Measurements from ENCODE around the gene TRIM32.
A peak's percentile ranks its signal among the peaks of the same experiment; 100 is the strongest.

Gene TRIM32, protein sequence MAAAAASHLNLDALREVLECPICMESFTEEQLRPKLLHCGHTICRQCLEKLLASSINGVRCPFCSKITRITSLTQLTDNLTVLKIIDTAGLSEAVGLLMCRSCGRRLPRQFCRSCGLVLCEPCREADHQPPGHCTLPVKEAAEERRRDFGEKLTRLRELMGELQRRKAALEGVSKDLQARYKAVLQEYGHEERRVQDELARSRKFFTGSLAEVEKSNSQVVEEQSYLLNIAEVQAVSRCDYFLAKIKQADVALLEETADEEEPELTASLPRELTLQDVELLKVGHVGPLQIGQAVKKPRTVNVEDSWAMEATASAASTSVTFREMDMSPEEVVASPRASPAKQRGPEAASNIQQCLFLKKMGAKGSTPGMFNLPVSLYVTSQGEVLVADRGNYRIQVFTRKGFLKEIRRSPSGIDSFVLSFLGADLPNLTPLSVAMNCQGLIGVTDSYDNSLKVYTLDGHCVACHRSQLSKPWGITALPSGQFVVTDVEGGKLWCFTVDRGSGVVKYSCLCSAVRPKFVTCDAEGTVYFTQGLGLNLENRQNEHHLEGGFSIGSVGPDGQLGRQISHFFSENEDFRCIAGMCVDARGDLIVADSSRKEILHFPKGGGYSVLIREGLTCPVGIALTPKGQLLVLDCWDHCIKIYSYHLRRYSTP

DNA sequence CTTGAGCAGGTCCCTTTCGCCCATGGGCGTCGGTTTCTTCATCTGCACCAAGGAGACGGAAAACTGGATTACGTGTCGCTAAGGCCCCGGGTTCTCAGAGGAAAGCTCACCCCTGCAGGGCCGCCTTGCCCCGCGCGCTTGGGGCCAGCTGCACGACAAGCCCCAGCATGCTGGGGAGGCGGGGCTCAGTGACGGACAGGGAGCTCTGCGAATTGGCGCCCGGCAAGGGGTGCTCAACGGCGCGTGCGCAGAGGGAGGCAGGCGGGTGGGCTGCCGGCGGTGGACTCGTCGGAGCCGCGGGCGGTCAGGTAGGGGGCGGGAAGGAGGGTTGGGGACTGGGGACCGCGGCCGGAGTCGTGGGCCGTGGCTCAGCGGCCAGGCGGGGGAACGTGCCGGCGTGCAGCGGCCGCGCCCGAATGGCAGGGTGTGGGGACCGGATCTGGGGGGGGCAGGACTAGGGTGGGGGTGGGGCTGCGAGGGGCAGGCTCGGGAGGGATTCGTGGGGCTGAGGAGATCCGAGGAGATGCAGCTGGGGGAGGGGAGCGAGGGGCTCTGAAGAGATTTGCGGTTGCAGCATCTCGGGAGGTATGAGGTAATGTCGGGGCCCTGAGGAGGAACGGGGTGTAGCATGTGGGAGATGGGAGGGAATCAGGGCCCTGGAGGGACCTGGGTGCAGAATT is at the start of gene TRIM32:
Gene TRIM32 (plus strand): TSS at position 232 of the 680 bp plus-strand sequence. CDS start 10,438 bp downstream, outside the sequence.
- peak within 1 kb of the TSS; percentile 97 for H3K4me3 ChIP-seq
- TF ChIP-seq, protein P1, sequence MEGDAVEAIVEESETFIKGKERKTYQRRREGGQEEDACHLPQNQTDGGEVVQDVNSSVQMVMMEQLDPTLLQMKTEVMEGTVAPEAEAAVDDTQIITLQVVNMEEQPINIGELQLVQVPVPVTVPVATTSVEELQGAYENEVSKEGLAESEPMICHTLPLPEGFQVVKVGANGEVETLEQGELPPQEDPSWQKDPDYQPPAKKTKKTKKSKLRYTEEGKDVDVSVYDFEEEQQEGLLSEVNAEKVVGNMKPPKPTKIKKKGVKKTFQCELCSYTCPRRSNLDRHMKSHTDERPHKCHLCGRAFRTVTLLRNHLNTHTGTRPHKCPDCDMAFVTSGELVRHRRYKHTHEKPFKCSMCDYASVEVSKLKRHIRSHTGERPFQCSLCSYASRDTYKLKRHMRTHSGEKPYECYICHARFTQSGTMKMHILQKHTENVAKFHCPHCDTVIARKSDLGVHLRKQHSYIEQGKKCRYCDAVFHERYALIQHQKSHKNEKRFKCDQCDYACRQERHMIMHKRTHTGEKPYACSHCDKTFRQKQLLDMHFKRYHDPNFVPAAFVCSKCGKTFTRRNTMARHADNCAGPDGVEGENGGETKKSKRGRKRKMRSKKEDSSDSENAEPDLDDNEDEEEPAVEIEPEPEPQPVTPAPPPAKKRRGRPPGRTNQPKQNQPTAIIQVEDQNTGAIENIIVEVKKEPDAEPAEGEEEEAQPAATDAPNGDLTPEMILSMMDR (IDR thresholded peaks at IDR 0.05), result no peak
- H3K27ac ChIP-seq, result peak within 1 kb of the TSS; percentile 71 to 91
- peak; percentile 91 for DNase-seq (ENCODE audit: low spot score)

DNA sequence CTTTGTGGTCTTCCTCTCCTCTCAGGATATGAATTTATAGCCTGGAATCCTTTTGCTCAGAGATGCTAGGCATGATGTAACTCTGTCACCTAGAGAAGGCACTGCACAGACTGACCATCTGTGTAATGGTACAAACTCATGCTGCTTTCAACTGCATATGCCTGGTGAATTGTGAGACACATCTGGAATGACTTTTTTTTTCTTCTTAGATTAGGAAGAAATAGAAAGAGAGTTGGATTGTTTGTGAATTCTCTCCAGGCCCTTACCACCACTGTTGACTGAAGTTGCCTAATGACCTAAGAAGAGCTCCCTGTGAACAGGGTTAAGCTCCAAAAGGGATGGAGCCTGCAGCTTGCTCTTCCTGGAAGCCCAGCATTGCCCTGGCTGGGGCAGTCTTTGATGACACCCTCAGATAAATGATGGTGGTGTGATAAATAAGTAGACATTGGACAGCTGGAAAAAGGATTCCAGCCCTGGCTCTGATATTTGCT is 47.8 kb upstream of the TRIM32 start:
- TF ChIP-seq, protein P1 (IDR thresholded peaks at IDR 0.05), result no peak
- no peak overlapping the region for H3K4me3 ChIP-seq
- no peak for DNase-seq (ENCODE audit: low spot score)
- H3K27ac ChIP-seq, result no peak overlapping the region

DNA sequence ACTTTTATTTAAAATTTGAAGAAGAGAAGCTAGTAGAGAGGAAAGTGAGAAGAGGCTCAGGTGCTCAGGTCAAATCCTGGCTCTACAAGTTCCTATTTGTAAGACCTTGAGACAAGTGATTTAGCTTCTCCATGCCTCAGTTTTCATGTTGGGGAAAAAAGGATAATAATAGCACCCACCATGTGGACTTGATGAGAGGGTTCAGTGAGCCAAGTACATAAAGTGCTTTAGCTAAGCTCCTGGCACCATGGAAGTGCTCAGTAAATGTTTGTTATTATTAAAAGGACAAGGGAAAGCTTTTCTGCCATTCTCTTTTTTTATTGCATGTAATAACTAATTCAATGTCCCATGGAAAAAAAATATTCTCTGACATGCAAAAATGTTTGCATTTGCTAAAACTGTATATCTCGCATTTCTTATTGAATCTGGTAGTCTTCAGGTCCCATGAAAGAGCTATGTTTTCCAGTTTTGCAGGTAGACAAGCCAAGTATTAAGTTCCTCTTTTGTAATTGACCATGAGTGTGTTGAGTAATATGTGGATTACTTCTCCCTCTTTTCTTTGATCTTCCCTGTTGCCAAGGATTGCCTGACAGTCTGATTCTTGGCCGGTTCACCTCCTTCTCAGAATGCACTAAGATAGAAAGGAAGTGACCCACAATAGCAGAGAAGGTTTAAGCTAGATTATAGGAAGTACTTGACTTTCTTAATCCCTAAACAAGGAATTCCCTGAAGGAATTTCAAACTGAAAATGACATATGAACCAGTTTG is 45.6 kb upstream of the TRIM32 start:
- TF ChIP-seq, protein P1 (IDR thresholded peaks at IDR 0.05), result no peak
- DNase-seq (ENCODE audit: low spot score), result no peak
- H3K27ac ChIP-seq, result no peak overlapping the region
- H3K4me3 ChIP-seq, result no peak overlapping the region

DNA sequence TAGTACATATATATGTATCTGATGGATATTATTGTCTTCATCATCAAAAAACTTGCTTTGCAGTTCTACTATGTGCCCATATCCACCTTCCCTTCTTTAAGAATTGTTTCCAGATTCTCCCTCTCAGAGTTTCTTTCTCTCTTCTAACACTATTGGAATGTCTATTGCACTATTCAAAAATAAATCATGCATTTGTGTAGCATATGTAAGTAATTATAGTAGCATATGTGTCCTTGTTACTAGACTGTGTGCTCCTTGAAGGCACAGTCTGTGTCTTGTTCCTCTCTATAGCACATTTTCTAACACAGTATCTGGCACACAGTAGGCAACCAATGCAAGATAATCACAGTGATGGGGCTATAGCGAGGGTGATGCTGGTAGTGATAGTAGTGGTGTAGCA is 43.4 kb upstream of the TRIM32 start:
- TF ChIP-seq, protein P1 (IDR thresholded peaks at IDR 0.05), result no peak

DNA sequence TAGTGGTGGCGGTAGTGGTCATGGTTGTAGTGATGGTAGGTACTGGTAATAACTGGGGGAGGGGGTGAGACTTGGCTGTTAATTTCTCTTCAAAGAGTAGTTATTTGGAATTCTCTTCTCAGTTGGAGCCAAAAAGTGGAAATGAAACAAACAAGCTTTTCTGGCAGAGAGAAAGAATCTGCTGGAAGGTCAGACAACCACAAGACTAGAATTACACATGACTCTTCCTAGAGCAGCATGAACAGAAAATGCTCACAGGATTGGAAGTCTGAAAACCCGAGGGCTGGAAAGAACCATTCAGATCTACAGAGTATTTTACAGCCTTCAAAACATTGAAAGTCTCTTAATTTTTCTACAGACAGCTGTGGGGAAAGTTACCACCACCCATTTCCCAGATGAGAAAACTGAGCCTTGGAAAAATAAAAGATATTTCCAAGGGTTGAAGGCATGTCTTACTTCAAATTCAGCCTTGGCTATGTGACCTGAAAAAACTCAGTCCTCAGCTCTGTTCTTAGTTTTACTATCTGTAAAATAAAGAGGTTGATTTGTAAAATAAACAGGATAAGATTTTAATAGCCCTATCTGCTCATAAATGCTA is 42.9 kb upstream of the TRIM32 start:
- Histone ChIP-seq H3K4me3 (no peak overlapping the region), H3K27ac (no peak overlapping the region)
- TF ChIP-seq, protein P1 (IDR thresholded peaks at IDR 0.05), result no peak
- no peak for DNase-seq (ENCODE audit: low spot score)

More for the DNA sequence above, 43.4 kb upstream of the TRIM32 start:
- no peak for DNase-seq (ENCODE audit: low spot score)
- Histone ChIP-seq H3K27ac (no peak overlapping the region), H3K4me3 (no peak overlapping the region)
